Measurements from ENCODE around the gene KRTAP13-2.

KRTAP13-2 gene

GRCh38 chr21:30337772-30338171 lies 34.3 kb downstream of the KRTAP13-2 start:
- no peaks in the 10 kb centered on the region for H3K9me3 Mint-ChIP-seq (ENCODE audit: low read depth)

GRCh38 chr21:30337276-30337744 lies 34.8 kb downstream of the KRTAP13-2 start, which contains the start of gene KRTAP27-1:
Gene KRTAP27-1 (minus strand): TSS chr21:30337694. CDS start chr21:30337668, 26 bp downstream.
- Mint-ChIP-seq H3K27me3 (peaks cover 4% of the 10 kb centered on the region), H3K4me1 (ENCODE audit: low read depth) (no peaks in the 10 kb centered on the region), H3K9me3 (ENCODE audit: low read depth) (no peaks in the 10 kb centered on the region), H3K4me3 (no peak within 1 kb of the TSS), H3K36me3 (no peaks in the 10 kb centered on the region), H3K27ac (no peak within 1 kb of the TSS)

More at GRCh38 chr21:30337772-30338171, 34.3 kb downstream of the KRTAP13-2 start:
- Mint-ChIP-seq H3K27ac (no peak overlapping the region), H3K27me3 (peaks cover 4% of the 10 kb centered on the region), H3K4me1 (ENCODE audit: low read depth) (no peaks in the 10 kb centered on the region), H3K36me3 (no peaks in the 10 kb centered on the region), H3K4me3 (no peak overlapping the region)

GRCh38 chr21:30336596-30336995 lies 35.5 kb downstream of the KRTAP13-2 start:
- Mint-ChIP-seq H3K4me3 (no peak overlapping the region), H3K27me3 (peaks cover 1% of the 10 kb centered on the region), H3K9me3 (ENCODE audit: low read depth) (no peaks in the 10 kb centered on the region), H3K4me1 (ENCODE audit: low read depth) (no peaks in the 10 kb centered on the region), H3K27ac (no peak overlapping the region), H3K36me3 (no peaks in the 10 kb centered on the region)

GRCh38 chr21:30333736-30334135 lies 38.3 kb downstream of the KRTAP13-2 start:
- Mint-ChIP-seq H3K4me3 (no peak overlapping the region), H3K36me3 (no peaks in the 10 kb centered on the region), H3K4me1 (ENCODE audit: low read depth) (no peaks in the 10 kb centered on the region), H3K27me3 (no peaks in the 10 kb centered on the region), H3K27ac (no peak overlapping the region), H3K9me3 (ENCODE audit: low read depth) (no peaks in the 10 kb centered on the region)

DNA sequence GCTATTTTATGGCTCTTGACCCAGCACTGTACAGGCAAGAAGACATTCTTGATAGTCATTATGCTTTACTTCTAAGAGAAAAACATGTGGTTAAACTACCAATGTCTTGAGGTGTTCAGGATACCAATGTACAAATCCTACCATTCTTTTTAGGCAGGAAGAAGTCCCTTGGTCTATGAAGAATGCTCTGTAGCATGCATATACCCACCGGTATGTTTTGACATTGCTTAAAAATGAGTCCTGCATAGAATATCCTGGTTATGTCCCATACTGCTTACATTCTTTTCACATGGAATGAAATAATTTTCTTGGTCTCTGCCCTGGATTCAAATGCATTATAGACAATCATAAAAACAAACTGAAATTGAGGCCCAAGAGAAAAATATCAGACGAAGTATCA lies 39.4 kb downstream of the KRTAP13-2 start:
- no peaks in the 10 kb centered on the region for H3K4me1 Mint-ChIP-seq (ENCODE audit: low read depth)
- no peaks in the 10 kb centered on the region for H3K9me3 Mint-ChIP-seq (ENCODE audit: low read depth)
- H3K27ac Mint-ChIP-seq, result no peak overlapping the region
- no peaks in the 10 kb centered on the region for H3K36me3 Mint-ChIP-seq
- no peak overlapping the region for H3K4me3 Mint-ChIP-seq
- no peaks in the 10 kb centered on the region for H3K27me3 Mint-ChIP-seq

DNA sequence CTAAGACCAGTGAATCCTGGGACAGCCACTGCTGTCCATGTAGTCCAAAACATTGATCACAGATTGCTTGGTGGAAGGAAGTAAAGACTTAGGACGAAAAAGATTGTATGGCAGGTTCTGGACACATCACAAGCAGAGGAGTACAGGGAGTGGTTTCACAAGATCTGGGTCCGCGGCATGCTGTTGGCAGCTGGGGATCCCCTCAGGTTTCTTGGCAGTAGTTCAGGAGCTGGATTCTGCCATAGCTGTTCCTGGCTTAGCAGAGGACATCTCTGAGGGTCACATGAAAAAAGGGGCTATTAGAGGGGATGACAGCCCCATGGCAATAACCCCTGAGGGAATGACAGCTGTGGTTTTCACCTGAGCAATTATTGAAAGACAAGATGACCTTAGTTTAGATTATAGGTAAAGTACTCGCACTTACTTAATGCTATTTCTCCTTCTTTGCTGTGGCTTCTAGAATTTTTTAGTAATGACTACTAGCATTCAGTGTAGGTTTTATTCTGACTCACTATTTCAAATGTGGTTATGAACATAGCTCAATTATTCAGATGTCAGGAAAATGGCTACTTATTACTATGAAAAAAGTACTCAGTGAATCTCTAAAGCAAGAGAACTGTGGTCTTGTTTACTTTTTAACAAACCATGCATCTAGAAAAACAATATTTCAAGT lies 42.7 kb downstream of the KRTAP13-2 start:
- Mint-ChIP-seq H3K27me3 (peaks cover 3% of the 10 kb centered on the region), H3K4me1 (ENCODE audit: low read depth) (no peaks in the 10 kb centered on the region), H3K4me3 (no peak overlapping the region), H3K36me3 (no peaks in the 10 kb centered on the region), H3K27ac (no peak overlapping the region), H3K9me3 (ENCODE audit: low read depth) (peaks cover 9% of the 10 kb centered on the region)

GRCh38 chr21:30326390-30326789 lies 45.7 kb downstream of the KRTAP13-2 start:
- H3K9me3 Mint-ChIP-seq (ENCODE audit: low read depth), result peaks cover 9% of the 10 kb centered on the region
- peaks cover 7% of the 10 kb centered on the region for H3K27me3 Mint-ChIP-seq
- H3K36me3 Mint-ChIP-seq, result no peaks in the 10 kb centered on the region
- H3K4me1 Mint-ChIP-seq (ENCODE audit: low read depth), result no peaks in the 10 kb centered on the region
- H3K27ac Mint-ChIP-seq, result no peak overlapping the region
- no peak overlapping the region for H3K4me3 Mint-ChIP-seq
